Measurements from ENCODE around the gene ZMIZ1. TPM values are rescaled to one million over a fixed set of nuclear protein-coding genes. Genes with fewer than 3 reads are reported as not detected.

ZMIZ1 gene
- total RNA-seq, 1 experiment from 2014 or later = 28.4 TPM

GRCh38 chr10:79048639-79049550 lies 19.9 kb upstream of the ZMIZ1 start (continued):
- TF ChIP-seq POLR2A (IDR thresholded peaks at IDR 0.05; ENCODE audit: borderline replicate concordance, extremely low read depth, insufficient read depth, insufficient read length) (no peak), EGR1 (IDR thresholded peaks at IDR 0.05; ENCODE audit: low read depth) (no peak)

GRCh38 chr10:79049931-79050895 lies 18.6 kb upstream of the ZMIZ1 start:
- no peaks in the 10 kb centered on the region for H4K20me1 ChIP-seq (ENCODE audit: insufficient read depth)
- no peak overlapping the region for H3K4me2 ChIP-seq (ENCODE audit: low read length)
- BruUV-seq (replicated peaks) = no TSS peak
- ATAC-seq (peak; percentile 44), DNase-seq (ENCODE audit: low read depth, low spot score) (no peak)
- no peaks in the 10 kb centered on the region for H3K27me3 ChIP-seq (ENCODE audit: insufficient read depth, low read length)
- H3K4me3 ChIP-seq (replicated peaks in 1 of 2; ENCODE audit: low read depth in 1 of 2, low read length in 2 of 2) = no peak overlapping the region
- H3K79me2 ChIP-seq (ENCODE audit: insufficient read depth, low read length) = no peaks in the 10 kb centered on the region
- no peak overlapping the region for H3K27ac ChIP-seq (ENCODE audit: low read depth, low read length)
- H2AFZ ChIP-seq (ENCODE audit: low read depth, low read length, poor library complexity, severe bottlenecking) = no peak overlapping the region
- intact Hi-C loops (cut with micrococcal nuclease) = no loop called here
- ChIA-PET RAD21 (ENCODE audit: low non-redundant PET in 1 of 2, low total read pairs in 2 of 2, uncharacterized antibody in 2 of 2, unreplicated experiment in 2 of 2) (no interaction called here), CTCF (no interaction called here), POLR2A (no interaction called here)
- no peaks in the 10 kb centered on the region for H3K36me3 ChIP-seq (ENCODE audit: control insufficient read depth in 1 of 2, insufficient read depth in 2 of 2, low read length in 2 of 2)
- H3K9ac ChIP-seq (ENCODE audit: low read length) = no peak overlapping the region
- H3K9me3 ChIP-seq (ENCODE audit: control insufficient read depth in 1 of 2, insufficient read depth in 1 of 2, low read depth in 1 of 2, low read length in 2 of 2) = no peaks in the 10 kb centered on the region
- no peaks in the 10 kb centered on the region for H3K9me2 ChIP-seq (ENCODE audit: insufficient read depth)
- no peak for TF ChIP-seq JUND (IDR thresholded peaks at IDR 0.05)
- TF ChIP-seq POLR2A (IDR thresholded peaks at IDR 0.05; ENCODE audit: borderline replicate concordance, extremely low read depth, insufficient read depth, insufficient read length) = no peak
- TF ChIP-seq FOSL1 (IDR thresholded peaks at IDR 0.05; ENCODE audit: low read depth) = no peak
- TF ChIP-seq EZH2 (IDR thresholded peaks at IDR 0.05) = no peak
- TF ChIP-seq MAX (IDR thresholded peaks at IDR 0.05) = no peak
- TF ChIP-seq TCF7L2 (IDR thresholded peaks at IDR 0.05; ENCODE audit: borderline replicate concordance, extremely low read depth, insufficient read depth, insufficient read length) = no peak
- TF ChIP-seq CBX3 (IDR thresholded peaks at IDR 0.05; ENCODE audit: low read depth) = no peak
- no peak for TF ChIP-seq RAD21 (IDR thresholded peaks at IDR 0.05; ENCODE audit: low read depth)
- TF ChIP-seq EZH2phosphoT487 (IDR thresholded peaks at IDR 0.05; ENCODE audit: borderline replicate concordance) = no peak
- TF ChIP-seq ZFX (IDR thresholded peaks at IDR 0.05) = no peak
- no peak for TF ChIP-seq SIN3A (IDR thresholded peaks at IDR 0.05; ENCODE audit: low read depth)
- TF ChIP-seq SP1 (IDR thresholded peaks at IDR 0.05; ENCODE audit: low read depth) = no peak
- no peak for TF ChIP-seq ATF3 (IDR thresholded peaks at IDR 0.05)
- peaks cover 6 to 25% of the 10 kb centered on the region in 2 experiments for H3K4me1 ChIP-seq (ENCODE audit: control insufficient read depth in 1 of 2, insufficient read depth in 2 of 2, low read length in 2 of 2)
